H1 (cell line): Measurements from ENCODE around the gene KCNH8.

Experiments used
- CTCF ChIP-seq, 3 experiments: IDR thresholded peaks; 1 replicate in 2 of 3; 2 replicates in 1 of 3; pipeline versions ENCODE4 v1.5.1 to v1.6.1; 2011; ENCODE audit warnings: low read length in 3 of 3, mild to moderate bottlenecking in 3 of 3, inconsistent platforms in 2 of 3, low read depth in 1 of 3, moderate library complexity in 1 of 3; ENCODE audit not compliant: insufficient read depth in 1 of 3; ENCODE audit errors: control extremely low read depth in 1 of 3
- POLR2A ChIP-seq, 2 experiments: IDR thresholded peaks; 1 replicate in 1 of 2; 2 replicates in 1 of 2; pipeline ENCODE4 v1.6.1; 2011; ENCODE audit warnings: low read depth in 2 of 2, low read length in 2 of 2, mild to moderate bottlenecking in 2 of 2; ENCODE audit errors: control extremely low read depth in 1 of 2
- RFX5 ChIP-seq: IDR thresholded peaks from 2 replicates; pipeline ENCODE4 v1.6.1; 2011; ENCODE audit warnings: low read depth, low read length, improper control_type of control experiment, borderline replicate concordance

DNA sequence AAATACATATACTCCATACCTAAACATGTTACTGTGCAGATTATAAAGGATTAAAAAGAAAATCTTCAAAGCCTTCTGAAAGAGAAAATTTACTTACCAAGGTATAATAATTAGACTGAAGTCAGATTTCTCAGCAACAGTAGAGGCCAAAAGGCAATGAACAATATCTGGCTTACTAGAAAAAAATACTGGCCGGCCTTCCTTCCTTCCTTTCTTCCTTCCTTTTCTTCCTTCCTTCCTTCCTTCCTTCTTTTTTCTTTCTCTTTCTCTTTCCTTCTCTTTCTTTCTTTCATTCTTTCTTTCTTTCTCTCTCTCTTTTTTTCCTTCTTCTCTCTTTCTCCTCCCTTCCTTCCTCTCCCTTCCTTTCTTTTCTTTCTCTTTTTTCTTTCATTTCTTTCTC lies 209.6 kb downstream of the KCNH8 start:
- TF ChIP-seq POLR2A (IDR thresholded peaks at IDR 0.05; ENCODE audit: control extremely low read depth in 1 of 2, low read depth in 2 of 2, low read length in 2 of 2) (no peak), CTCF (IDR thresholded peaks at IDR 0.05; ENCODE audit: control extremely low read depth in 1 of 3, insufficient read depth in 1 of 3, low read depth in 1 of 3, low read length in 3 of 3) (no peak), RFX5 (no peak)
